Breast epithelium (tissue), 4 donors: ENCODE measurements around the gene NAAA. TPM values are rescaled to one million over a fixed set of nuclear protein-coding genes. Genes with fewer than 3 reads are reported as not detected.

Experiments used
- DNase-seq, 2 donors: peaks; one replicate each; pipeline ENCODE4 v3.0.0-alpha.2; 2019; ENCODE audit warnings: low spot score in 2 of 2
- H3K27ac ChIP-seq, 2 donors: fragments of 200-600 bp; sonication (generic) in 1 of 2; one replicate each; pipeline ENCODE4 v1.5.1; 2016 to 2019; ENCODE audit warnings: mild to moderate bottlenecking in 1 of 2
- H3K27me3 ChIP-seq, 2 donors: fragments of 200-600 bp; sonication (generic) in 1 of 2; one replicate each; pipeline versions ENCODE4 v1.5.1 to v1.6.0; 2017 to 2019; ENCODE audit warnings: control low read depth in 1 of 2, mild to moderate bottlenecking in 1 of 2
- H3K36me3 ChIP-seq: fragments of 200-600 bp; one replicate; pipeline ENCODE4 v1.5.1; 2019
- H3K4me1 ChIP-seq, 2 donors: fragments of 200-600 bp; sonication (generic); one replicate each; pipeline ENCODE4 v1.5.1; 2016 to 2019; ENCODE audit warnings: control low read depth in 1 of 2
- H3K4me3 ChIP-seq, 3 donors: fragments of 200-600 bp; sonication (generic); 1 replicate in 2 of 3; 2 replicates in 1 of 3; pipeline ENCODE4 v1.5.1; 2016 to 2019; ENCODE audit warnings: mild to moderate bottlenecking in 3 of 3, moderate library complexity in 2 of 3
- H3K9me3 ChIP-seq, 2 donors: fragments of 200-600 bp; sonication (generic) in 1 of 2; one replicate each; pipeline ENCODE4 v1.5.1; 2016 to 2019; ENCODE audit warnings: control low read depth in 1 of 2
- POLR2A ChIP-seq: fragments of 450-650 bp; IDR thresholded peaks from one replicate; pipeline ENCODE4 v1.6.1; 2016; ENCODE audit warnings: antibody characterized with exemption, mild to moderate bottlenecking, moderate library complexity
- POLR2AphosphoS5 ChIP-seq, 3 donors: sonication (generic); formaldehyde crosslinking; IDR thresholded peaks; one replicate each; pipeline ENCODE4 v1.6.1; 2017; ENCODE audit warnings: antibody characterized with exemption in 3 of 3
- intact Hi-C: fragments of 100-400 bp; cut with DNase I; formaldehyde crosslinking; loops from one replicate; pipeline ENCODE4 v1.15.1; 2023; ENCODE audit warnings: low total_unique reads
- total RNA-seq, 3 donors: library from RNA; depleted of rRNA; stranded (reverse); fragments of >200 nt; gene quantifications; one replicate each; pipeline ENCODE4 v1.1.0, GENCODE V29; 2016
- TF ChIP-seq, protein P1 (sequence below), 3 donors: fragments of 450-650 bp; IDR thresholded peaks; one replicate each; pipeline ENCODE4 v1.5.1; 2016 to 2017; ENCODE audit warnings: antibody characterized with exemption in 3 of 3, mild to moderate bottlenecking in 3 of 3, moderate library complexity in 3 of 3

The NAAA gene
- total RNA-seq, 3 donors from 2014 or later, result 56.5 to 92.8 (median 78.6) TPM

DNA sequence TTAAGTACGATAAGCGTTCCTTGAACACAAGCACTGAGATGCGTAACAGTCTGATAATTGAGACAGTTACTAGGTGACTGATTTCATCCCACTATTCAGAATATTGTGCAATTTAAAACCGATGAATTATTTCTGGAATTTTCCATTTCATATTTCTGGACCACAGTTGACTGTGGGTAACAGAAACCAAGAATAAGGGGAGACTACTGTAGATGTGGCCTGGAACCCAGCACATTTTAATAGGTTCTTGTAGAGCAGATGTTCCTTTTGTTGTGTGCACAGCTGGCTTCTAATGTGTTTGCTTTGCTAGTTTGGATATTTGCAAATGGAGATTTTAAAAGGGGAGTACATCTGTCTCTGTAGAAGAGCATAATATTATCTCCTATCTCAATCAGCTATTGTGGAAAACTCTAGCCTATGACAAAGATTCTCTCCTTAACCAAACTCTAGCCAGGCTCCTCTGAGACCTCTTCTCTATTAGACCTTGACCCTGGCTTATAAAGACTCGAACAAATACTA, 16.4 kb downstream of the NAAA start:
- no peak for DNase-seq
- H3K36me3 ChIP-seq, result no peaks in the 10 kb centered on the region
- no peak overlapping the region for H3K27ac ChIP-seq
- intact Hi-C loops, result no loop called here
- H3K27me3 ChIP-seq, result no peaks in the 10 kb centered on the region
- no peak overlapping the region for H3K4me3 ChIP-seq
- no peaks in the 10 kb centered on the region for H3K4me1 ChIP-seq
- H3K9me3 ChIP-seq, result no peaks in the 10 kb centered on the region
- TF ChIP-seq, protein P1, sequence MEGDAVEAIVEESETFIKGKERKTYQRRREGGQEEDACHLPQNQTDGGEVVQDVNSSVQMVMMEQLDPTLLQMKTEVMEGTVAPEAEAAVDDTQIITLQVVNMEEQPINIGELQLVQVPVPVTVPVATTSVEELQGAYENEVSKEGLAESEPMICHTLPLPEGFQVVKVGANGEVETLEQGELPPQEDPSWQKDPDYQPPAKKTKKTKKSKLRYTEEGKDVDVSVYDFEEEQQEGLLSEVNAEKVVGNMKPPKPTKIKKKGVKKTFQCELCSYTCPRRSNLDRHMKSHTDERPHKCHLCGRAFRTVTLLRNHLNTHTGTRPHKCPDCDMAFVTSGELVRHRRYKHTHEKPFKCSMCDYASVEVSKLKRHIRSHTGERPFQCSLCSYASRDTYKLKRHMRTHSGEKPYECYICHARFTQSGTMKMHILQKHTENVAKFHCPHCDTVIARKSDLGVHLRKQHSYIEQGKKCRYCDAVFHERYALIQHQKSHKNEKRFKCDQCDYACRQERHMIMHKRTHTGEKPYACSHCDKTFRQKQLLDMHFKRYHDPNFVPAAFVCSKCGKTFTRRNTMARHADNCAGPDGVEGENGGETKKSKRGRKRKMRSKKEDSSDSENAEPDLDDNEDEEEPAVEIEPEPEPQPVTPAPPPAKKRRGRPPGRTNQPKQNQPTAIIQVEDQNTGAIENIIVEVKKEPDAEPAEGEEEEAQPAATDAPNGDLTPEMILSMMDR (IDR thresholded peaks at IDR 0.05), result no peak
- TF ChIP-seq POLR2A, result no peak
- TF ChIP-seq POLR2AphosphoS5 (IDR thresholded peaks at IDR 0.05), result no peak

DNA sequence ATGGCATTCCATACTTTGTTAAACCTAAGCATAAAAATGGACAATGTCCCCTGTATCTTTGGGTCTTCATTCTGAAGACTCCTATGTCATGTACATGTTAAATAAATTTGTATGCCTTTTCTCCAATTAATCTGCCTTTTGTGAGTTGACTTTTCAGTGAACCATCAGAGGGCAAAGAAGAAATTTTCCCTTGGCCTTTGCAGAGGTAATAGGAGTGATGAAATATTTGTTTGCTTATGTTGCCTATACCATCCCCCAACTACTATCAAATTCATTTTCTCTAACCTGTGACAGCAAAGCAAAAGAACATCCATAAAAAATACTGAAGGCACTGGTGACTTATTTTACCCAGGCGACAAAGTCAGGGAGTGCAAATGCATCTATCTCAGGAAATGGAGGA, 18.2 kb downstream of the NAAA start:
- TF ChIP-seq, protein P1 (IDR thresholded peaks at IDR 0.05), result no peak
- TF ChIP-seq POLR2A (no peak), POLR2AphosphoS5 (IDR thresholded peaks at IDR 0.05) (no peak)
- intact Hi-C loops, result no loop called here
- no peak overlapping the region for H3K27ac ChIP-seq

DNA sequence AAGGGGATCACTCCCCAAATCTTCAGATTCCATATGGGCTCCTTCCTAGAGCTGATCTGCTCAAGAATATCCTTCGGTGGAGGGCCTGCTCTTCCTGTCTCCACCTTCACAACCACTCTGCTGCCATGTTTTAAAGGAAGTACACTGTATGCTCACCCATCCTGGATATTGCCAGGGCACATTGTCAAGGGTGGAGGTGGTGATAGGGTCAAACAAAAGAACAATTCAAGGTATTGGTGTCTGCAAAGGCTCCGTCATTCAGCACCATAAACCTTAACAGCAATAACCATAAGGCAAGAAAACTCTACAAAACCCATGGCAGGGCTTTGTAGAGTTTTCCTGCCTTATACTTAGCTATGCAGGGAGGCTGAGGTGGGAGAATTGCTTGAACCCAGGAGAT, 18.9 kb downstream of the NAAA start:
- no peak for DNase-seq
- no peaks in the 10 kb centered on the region for H3K36me3 ChIP-seq
- no peak for TF ChIP-seq POLR2AphosphoS5 (IDR thresholded peaks at IDR 0.05)
- TF ChIP-seq POLR2A, result no peak
- TF ChIP-seq, protein P1 (IDR thresholded peaks at IDR 0.05), result no peak
- no peaks in the 10 kb centered on the region for H3K4me1 ChIP-seq
- H3K27me3 ChIP-seq, result no peaks in the 10 kb centered on the region
- H3K4me3 ChIP-seq, result no peak overlapping the region
- no peaks in the 10 kb centered on the region for H3K9me3 ChIP-seq
- no peak overlapping the region for H3K27ac ChIP-seq
- intact Hi-C loops, result no loop called here

More for the DNA sequence above, 18.2 kb downstream of the NAAA start:
- H3K27me3 ChIP-seq, result no peaks in the 10 kb centered on the region
- no peak overlapping the region for H3K4me3 ChIP-seq
- H3K9me3 ChIP-seq, result no peaks in the 10 kb centered on the region
- no peaks in the 10 kb centered on the region for H3K36me3 ChIP-seq
- no peaks in the 10 kb centered on the region for H3K4me1 ChIP-seq
- DNase-seq, result no peak

DNA sequence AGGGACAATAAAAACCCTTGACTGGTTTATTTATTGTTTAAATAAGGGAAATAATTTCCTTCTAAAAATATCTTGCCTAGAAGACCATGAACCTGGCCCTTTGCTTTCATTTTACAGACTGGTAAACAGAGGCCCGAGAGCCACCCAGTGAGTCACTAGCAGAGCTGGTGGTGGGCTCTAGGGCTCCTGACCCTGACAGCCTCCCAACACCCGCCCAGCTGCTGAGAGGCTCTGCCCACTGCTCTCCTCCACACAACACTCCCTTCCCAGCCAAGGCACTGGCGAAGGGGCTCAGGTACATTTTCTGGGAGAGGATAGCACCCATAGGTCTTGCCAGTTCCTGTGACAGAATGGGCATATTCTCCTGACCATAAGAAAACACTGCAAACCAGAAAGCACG, 20.5 kb downstream of the NAAA start:
- TF ChIP-seq, protein P1 (IDR thresholded peaks at IDR 0.05), result no peak
- no peak for TF ChIP-seq POLR2A
- no peak for TF ChIP-seq POLR2AphosphoS5 (IDR thresholded peaks at IDR 0.05)
- DNase-seq, result no peak
- no peak overlapping the region for H3K4me3 ChIP-seq
- no peak overlapping the region for H3K27ac ChIP-seq
- H3K4me1 ChIP-seq, result no peaks in the 10 kb centered on the region
- no peaks in the 10 kb centered on the region for H3K36me3 ChIP-seq
- H3K9me3 ChIP-seq, result no peaks in the 10 kb centered on the region
- intact Hi-C loops, result no loop called here
- no peaks in the 10 kb centered on the region for H3K27me3 ChIP-seq

DNA sequence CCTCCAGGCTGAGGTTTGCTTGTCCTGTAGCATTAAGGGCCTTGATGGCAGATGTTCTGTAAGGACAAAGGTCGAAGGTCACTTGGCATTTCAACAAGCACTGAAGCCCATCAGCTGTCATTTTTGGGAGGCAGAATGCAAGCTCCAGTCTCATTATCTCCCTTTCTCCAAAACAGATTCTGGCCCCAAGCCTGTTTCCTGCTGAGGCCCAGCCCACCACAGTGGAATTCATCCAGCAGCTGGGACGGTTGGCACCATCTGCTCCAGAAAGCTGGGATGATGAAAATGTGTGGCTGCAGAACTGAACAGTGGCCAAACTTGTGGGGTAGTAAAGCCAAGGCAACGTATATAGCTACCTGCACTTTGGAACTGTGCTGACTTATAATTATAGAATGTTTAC, 20.9 kb downstream of the NAAA start:
- Histone ChIP-seq H3K4me3 (no peak overlapping the region), H3K36me3 (no peaks in the 10 kb centered on the region), H3K27me3 (no peaks in the 10 kb centered on the region), H3K9me3 (no peaks in the 10 kb centered on the region), H3K4me1 (no peaks in the 10 kb centered on the region), H3K27ac (no peak overlapping the region)
- intact Hi-C loops, result no loop called here
- no peak for DNase-seq
- TF ChIP-seq POLR2AphosphoS5 (IDR thresholded peaks at IDR 0.05) (no peak), POLR2A (no peak)
- TF ChIP-seq, protein P1 (IDR thresholded peaks at IDR 0.05), result no peak
